Nephron progenitor cell (in vitro differentiated cells): ENCODE data around the gene UBAP1L.

ENCODE experiments used
- DNase-seq: peaks from one replicate; pipeline ENCODE4 v3.0.0; 2021
- H3K27ac Mint-ChIP-seq: 2 replicates; pipeline ENCODE4 v1.8.0; 2021; ENCODE audit warnings: mild to moderate bottlenecking, moderate library complexity, mixed read lengths
- H3K27me3 Mint-ChIP-seq: 2 replicates; pipeline ENCODE4 v1.8.0; 2021; ENCODE audit warnings: mild to moderate bottlenecking, low read depth, mixed read lengths; ENCODE audit not compliant: poor library complexity
- H3K36me3 Mint-ChIP-seq: 2 replicates; pipeline ENCODE4 v1.8.0; 2021; ENCODE audit warnings: low read depth, mixed read lengths
- H3K4me1 Mint-ChIP-seq: 2 replicates; pipeline ENCODE4 v1.8.0; 2021; ENCODE audit warnings: mixed read lengths
- H3K4me3 Mint-ChIP-seq: 2 replicates; pipeline ENCODE4 v1.8.0; 2021; ENCODE audit warnings: mild to moderate bottlenecking, moderate library complexity, mixed read lengths
- H3K9me3 Mint-ChIP-seq: 2 replicates; pipeline ENCODE4 v1.8.0; 2021; ENCODE audit warnings: mild to moderate bottlenecking, moderate library complexity, mixed read lengths
- CTCF ChIP-seq: fragments of 200-600 bp; sonication (generic); IDR thresholded peaks from 2 replicates; pipeline ENCODE4 v1.5.0; 2021; ENCODE audit warnings: antibody characterized with exemption

The UBAP1L gene

GRCh38 chr15:65071381-65071811 is 43.6 kb downstream of the UBAP1L start:
- Mint-ChIP-seq H3K36me3 (no peaks in the 10 kb centered on the region), H3K4me1 (peaks cover 61% of the 10 kb centered on the region), H3K9me3 (peaks cover 16% of the 10 kb centered on the region), H3K27ac (no peak overlapping the region), H3K4me3 (no peak overlapping the region), H3K27me3 (peaks cover 15% of the 10 kb centered on the region)
- no peak for TF ChIP-seq CTCF
- peak; percentile 32 for DNase-seq

DNA sequence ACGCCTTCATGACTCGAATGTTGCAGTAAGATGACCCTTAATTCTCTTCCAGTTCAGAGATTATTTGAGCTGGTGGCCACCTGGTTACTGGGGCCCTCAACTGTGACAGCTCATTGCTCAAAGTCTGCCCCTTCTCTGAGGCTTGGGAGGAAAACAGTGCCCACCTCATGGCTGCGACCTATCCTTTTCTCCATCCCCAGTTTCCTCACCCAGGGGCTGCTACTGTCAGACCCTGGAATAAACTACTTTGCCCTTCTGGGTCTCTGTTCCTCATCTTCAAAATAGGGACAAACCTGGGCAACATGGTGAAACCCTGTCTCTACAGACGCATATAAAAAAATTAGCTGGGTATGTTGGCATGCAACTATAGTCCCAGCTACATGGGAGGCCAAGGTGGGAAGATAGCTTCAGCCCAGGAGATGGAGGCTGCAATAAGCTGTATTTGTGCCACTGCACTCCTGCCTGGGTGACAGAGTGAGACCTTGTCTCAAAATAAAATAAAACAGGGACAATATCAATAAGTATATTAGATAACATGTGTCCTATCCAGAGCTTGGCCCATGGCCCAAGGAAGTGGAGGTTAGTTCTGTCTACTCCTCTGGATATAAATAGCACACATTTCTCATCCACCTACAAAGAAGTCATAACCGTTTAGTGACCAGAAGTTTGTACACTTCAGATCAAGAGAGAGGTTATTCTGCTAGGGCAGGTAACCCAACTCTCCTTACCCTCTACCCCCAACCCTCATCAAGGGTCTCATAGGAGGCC is 45.0 kb downstream of the UBAP1L start:
- Mint-ChIP-seq H3K9me3 (peaks cover 13% of the 10 kb centered on the region), H3K4me3 (peak overlapping the region; percentile 28), H3K27me3 (peaks cover 15% of the 10 kb centered on the region), H3K36me3 (no peaks in the 10 kb centered on the region), H3K27ac (peak overlapping the region; percentile 36), H3K4me1 (peaks cover 68% of the 10 kb centered on the region)
- TF ChIP-seq CTCF = no peak
- no peak for DNase-seq

DNA sequence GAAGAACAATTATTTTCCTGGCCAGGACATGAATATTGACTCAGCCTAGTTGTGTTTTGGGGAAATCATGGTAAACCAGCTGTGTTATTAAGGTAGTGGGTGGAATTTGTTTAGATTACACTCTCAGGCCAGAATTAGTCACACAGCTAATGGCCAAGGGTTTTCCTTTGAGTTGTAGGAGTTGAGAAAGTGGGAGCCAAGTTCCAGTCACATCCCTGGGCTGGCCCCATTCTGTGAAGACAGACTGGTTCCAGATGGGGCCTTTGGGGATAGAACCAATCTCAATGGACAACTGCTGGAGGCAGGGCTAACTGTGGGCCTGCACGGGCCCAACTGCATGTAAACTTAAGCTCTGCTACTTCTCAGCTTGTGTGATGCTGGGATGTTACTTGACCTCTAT is 45.8 kb downstream of the UBAP1L start:
- Mint-ChIP-seq H3K4me3 (no peak overlapping the region), H3K4me1 (peaks cover 70% of the 10 kb centered on the region), H3K27me3 (peaks cover 15% of the 10 kb centered on the region), H3K36me3 (no peaks in the 10 kb centered on the region), H3K27ac (peak overlapping the region; percentile 36), H3K9me3 (peaks cover 13% of the 10 kb centered on the region)
- no peak for TF ChIP-seq CTCF
- no peak for DNase-seq

DNA sequence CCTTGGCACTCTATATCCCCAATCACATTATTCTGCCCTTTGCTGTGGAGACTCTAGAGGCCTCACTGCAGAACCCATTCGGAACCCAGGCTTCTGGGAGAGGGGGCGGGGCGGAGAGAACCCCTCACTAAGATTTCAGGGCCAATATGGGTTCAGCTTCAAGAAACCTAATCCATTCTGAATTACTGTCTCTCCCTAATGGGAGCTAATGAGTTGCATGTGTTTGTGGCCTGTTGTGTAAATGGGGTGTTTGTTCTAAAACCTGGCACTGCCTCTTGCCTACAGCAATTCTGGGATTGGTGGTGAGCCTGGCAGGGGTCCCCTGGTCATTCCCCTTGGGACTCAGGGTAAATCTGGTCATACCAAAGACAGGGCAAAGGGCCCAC is 46.6 kb downstream of the UBAP1L start:
- peaks cover 11% of the 10 kb centered on the region for H3K27me3 Mint-ChIP-seq
- peak overlapping the region; percentile 79 for H3K4me3 Mint-ChIP-seq
- no peak for TF ChIP-seq CTCF
- peaks cover 75% of the 10 kb centered on the region for H3K4me1 Mint-ChIP-seq
- no peak for DNase-seq
- no peaks in the 10 kb centered on the region for H3K36me3 Mint-ChIP-seq
- peak overlapping the region; percentile 21 for H3K27ac Mint-ChIP-seq
- H3K9me3 Mint-ChIP-seq = peaks cover 5% of the 10 kb centered on the region

- Mint-ChIP-seq H3K9me3 (peaks cover 1% of the 10 kb centered on the region), H3K4me1 (peaks cover 80% of the 10 kb centered on the region), H3K4me3 (peak within 1 kb of the TSS; percentile 88), H3K27me3 (peaks cover 10% of the 10 kb centered on the region), H3K27ac (peak within 1 kb of the TSS; percentile 21), H3K36me3 (no peaks in the 10 kb centered on the region)
- no peak for TF ChIP-seq CTCF
- peak; percentile 75 for DNase-seq
Measured at GRCh38 chr15:65067645-65068402, 47.2 kb downstream of the UBAP1L start, which contains the start of gene RASL12. Gene RASL12, minus strand, starts transcription at chr15:65067991. Its CDS starts 156 bp downstream, at chr15:65067835.
